ENCODE measurements around the gene ATP8B2. TPM values are rescaled to one million over a fixed set of nuclear protein-coding genes. Genes with fewer than 3 reads are reported as not detected.

ATP8B2 gene
- total RNA-seq, 4 donors from 2014 or later: 61.6 to 106 (median 76.4) TPM

GRCh38 chr1:154398141-154398540 is 72.8 kb downstream of the ATP8B2 start:
- Histone ChIP-seq H3K27ac (no peak overlapping the region), H3K4me1 (no peaks in the 10 kb centered on the region), H3K9me3 (no peaks in the 10 kb centered on the region), H3K4me3 (replicated peaks in 1 of 3) (no peak overlapping the region), H3K27me3 (no peaks in the 10 kb centered on the region), H3K36me3 (no peaks in the 10 kb centered on the region)
- no peak for TF ChIP-seq CTCF (IDR thresholded peaks at IDR 0.05)
- no peak for TF ChIP-seq POLR2A (IDR thresholded peaks at IDR 0.05)
- no peak for DNase-seq
- intact Hi-C loops (cut with DNase I): no loop called here
- WGBS, 2 donors: 86 to 87% methylated on average over 4 of the region's 4 CpGs

- WGBS, 2 donors: 93% methylated on average over 4 of the region's 4 CpGs
- intact Hi-C loops (cut with DNase I): no loop called here
- Histone ChIP-seq H3K36me3 (no peaks in the 10 kb centered on the region), H3K27me3 (no peaks in the 10 kb centered on the region), H3K4me1 (no peaks in the 10 kb centered on the region), H3K27ac (no peak overlapping the region), H3K4me3 (replicated peaks in 1 of 3) (no peak overlapping the region), H3K9me3 (no peaks in the 10 kb centered on the region)
- DNase-seq: no peak
- TF ChIP-seq CTCF (IDR thresholded peaks at IDR 0.05): no peak
- no peak for TF ChIP-seq POLR2A (IDR thresholded peaks at IDR 0.05)
Observed at GRCh38 chr1:154398678-154399077, 73.4 kb downstream of the ATP8B2 start.

GRCh38 chr1:154400381-154400801 is 75.1 kb downstream of the ATP8B2 start:
- DNase-seq: no peak
- H3K9me3 ChIP-seq: no peaks in the 10 kb centered on the region
- TF ChIP-seq POLR2A (IDR thresholded peaks at IDR 0.05) (no peak), CTCF (IDR thresholded peaks at IDR 0.05) (no peak)
- peaks cover 0 to 3% of the 10 kb centered on the region in 2 donors for H3K4me1 ChIP-seq
- H3K4me3 ChIP-seq (replicated peaks in 1 of 3): no peak overlapping the region
- intact Hi-C loops (cut with DNase I): loop anchor here (10.0 kb wide), 2 partner anchors 46 to 144 kb away; no protein-coding TSS in a partner anchor
- H3K27ac ChIP-seq: no peak overlapping the region
- H3K36me3 ChIP-seq: no peaks in the 10 kb centered on the region
- no peaks in the 10 kb centered on the region for H3K27me3 ChIP-seq
- WGBS, 2 donors: 82 to 86% methylated on average over 4 of the region's 4 CpGs

Small RNAs within 50 kb of the gene (small RNA-seq; reads per million reads assigned to genes)
- not detected for gene RF00273
- gene RNU6-121P: not detected
- gene RNU6-239P: not detected
- not detected for gene RNU7-57P

Other genes starting within 250 kb of the ATP8B2 start
- under 1 TPM in 3 of 4 donors, not detected in 1; 0.13 to 0.38 (median 0.22) TPM for gene NUP210L, start 170.5 kb upstream of the ATP8B2 start, total RNA-seq
- 100 to 1,000 TPM; 227 to 352 (median 298) TPM for gene TPM3, start 133.4 kb upstream of the ATP8B2 start, total RNA-seq
- not detected for gene CFAP141, start 119.2 kb upstream of the ATP8B2 start, total RNA-seq
- 100 to 1,000 TPM in 2 of 4 donors, 10 to 100 TPM in 2; 57.8 to 102 (median 88.8) TPM for gene UBAP2L, start 104.6 kb upstream of the ATP8B2 start, total RNA-seq
- 100 to 1,000 TPM in 2 of 4 donors, 10 to 100 TPM in 2; 52.0 to 104 (median 94.5) TPM for gene HAX1, start 52.9 kb upstream of the ATP8B2 start, total RNA-seq
- not detected for gene AQP10, start 4.4 kb upstream of the ATP8B2 start, total RNA-seq
- 10 to 100 TPM in 1 of 4 donors, 1 to 10 TPM in 3; 4.4 to 15.3 (median 7.4) TPM for gene IL6R, start 79.8 kb downstream of the ATP8B2 start, total RNA-seq
- gene TDRD10, start 176.7 kb downstream of the ATP8B2 start, total RNA-seq: 1 to 10 TPM; 5.6 to 9.9 (median 7.3) TPM
- gene SHE, start 176.9 kb downstream of the ATP8B2 start, total RNA-seq: 10 to 100 TPM; 35.8 to 56.0 (median 43.0) TPM
- 10 to 100 TPM; 24.5 to 61.3 (median 28.7) TPM for gene UBE2Q1, start 233.1 kb downstream of the ATP8B2 start, total RNA-seq
- under 1 TPM in 1 of 4 donors, not detected in 3; 0.73 TPM for gene CHRNB2, start 242.3 kb downstream of the ATP8B2 start, total RNA-seq

Measured in thyroid gland (tissue), 4 donors.